Endothelial cell (in vitro differentiated cells): ENCODE results near the gene TGFBR3. TPM values are rescaled to one million over a fixed set of nuclear protein-coding genes. Genes with fewer than 3 reads are reported as not detected.

ENCODE experiments used
- DNase-seq: peaks from one replicate; pipeline ENCODE4 v3.0.0; 2021; ENCODE audit warnings: low spot score
- H3K27ac Mint-ChIP-seq: one replicate; pipeline ENCODE4 v1.8.0; 2021; ENCODE audit warnings: mixed read lengths, inconsistent platforms; ENCODE audit not compliant: unreplicated experiment
- H3K27me3 Mint-ChIP-seq: one replicate; pipeline ENCODE4 v1.8.0; 2021; ENCODE audit warnings: mild to moderate bottlenecking, moderate library complexity, mixed read lengths, inconsistent platforms; ENCODE audit not compliant: unreplicated experiment
- H3K36me3 Mint-ChIP-seq: one replicate; pipeline ENCODE4 v1.8.0; 2021; ENCODE audit warnings: mild to moderate bottlenecking, low read depth, mixed read lengths, inconsistent platforms; ENCODE audit not compliant: unreplicated experiment
- H3K4me1 Mint-ChIP-seq: one replicate; pipeline ENCODE4 v1.8.0; 2021; ENCODE audit warnings: mild to moderate bottlenecking, mixed read lengths, inconsistent platforms; ENCODE audit not compliant: unreplicated experiment
- H3K4me3 Mint-ChIP-seq: one replicate; pipeline ENCODE4 v1.8.0; 2021; ENCODE audit warnings: mild to moderate bottlenecking, mixed read lengths, inconsistent platforms; ENCODE audit not compliant: unreplicated experiment
- H3K9me3 Mint-ChIP-seq: one replicate; pipeline ENCODE4 v1.8.0; 2021; ENCODE audit warnings: mixed read lengths, inconsistent platforms; ENCODE audit not compliant: unreplicated experiment
- CTCF ChIP-seq: fragments of 200-600 bp; sonication (generic); IDR thresholded peaks from one replicate; pipeline ENCODE4 v1.5.0; 2021; ENCODE audit warnings: antibody characterized with exemption; ENCODE audit not compliant: unreplicated experiment
- total RNA-seq: library from RNA; stranded (reverse); fragmentation: NEBNext Ultra II Directional; extraction: Animal tissue kit (Norgen Biotek cat#: 25700); gene quantifications from one replicate; pipeline ENCODE4 v1.2.1, GENCODE V29; 2021; ENCODE audit not compliant: unreplicated experiment

Gene TGFBR3
- total RNA-seq, 1 donor from 2014 or later = 39.2 TPM

GRCh38 chr1:91870322-91870721, 15.6 kb downstream of the TGFBR3 start:
- DNase-seq = no peak
- no peak for TF ChIP-seq CTCF
- Mint-ChIP-seq H3K4me1 (no peaks in the 10 kb centered on the region), H3K4me3 (no peak overlapping the region), H3K27me3 (peaks cover 4% of the 10 kb centered on the region), H3K9me3 (no peaks in the 10 kb centered on the region), H3K36me3 (peaks cover 3% of the 10 kb centered on the region), H3K27ac (no peak overlapping the region)

GRCh38 chr1:91866425-91866824, 19.5 kb downstream of the TGFBR3 start:
- H3K36me3 Mint-ChIP-seq = no peaks in the 10 kb centered on the region
- DNase-seq = no peak
- H3K4me1 Mint-ChIP-seq = no peaks in the 10 kb centered on the region
- no peaks in the 10 kb centered on the region for H3K27me3 Mint-ChIP-seq
- H3K27ac Mint-ChIP-seq = no peak overlapping the region
- no peaks in the 10 kb centered on the region for H3K9me3 Mint-ChIP-seq
- TF ChIP-seq CTCF = no peak
- no peak overlapping the region for H3K4me3 Mint-ChIP-seq

- TF ChIP-seq CTCF = no peak
- no peak overlapping the region for H3K27ac Mint-ChIP-seq
- no peaks in the 10 kb centered on the region for H3K27me3 Mint-ChIP-seq
- H3K4me1 Mint-ChIP-seq = no peaks in the 10 kb centered on the region
- H3K9me3 Mint-ChIP-seq = no peaks in the 10 kb centered on the region
- H3K4me3 Mint-ChIP-seq = no peak overlapping the region
- peaks cover 7% of the 10 kb centered on the region for H3K36me3 Mint-ChIP-seq
- DNase-seq = no peak
These were observed 21.8 kb downstream of the TGFBR3 start for GRCh38 chr1:91864017-91864700.

- Mint-ChIP-seq H3K27me3 (no peaks in the 10 kb centered on the region), H3K27ac (no peak overlapping the region), H3K36me3 (peaks cover 7% of the 10 kb centered on the region), H3K4me1 (no peaks in the 10 kb centered on the region), H3K9me3 (no peaks in the 10 kb centered on the region), H3K4me3 (no peak overlapping the region)
- TF ChIP-seq CTCF = no peak
- no peak for DNase-seq
These were observed 22.5 kb downstream of the TGFBR3 start for GRCh38 chr1:91863498-91863897.

- Mint-ChIP-seq H3K36me3 (peaks cover 7% of the 10 kb centered on the region), H3K27ac (no peak overlapping the region), H3K9me3 (no peaks in the 10 kb centered on the region), H3K4me1 (no peaks in the 10 kb centered on the region), H3K27me3 (no peaks in the 10 kb centered on the region), H3K4me3 (no peak overlapping the region)
- no peak for DNase-seq
- no peak for TF ChIP-seq CTCF
These were observed 23.8 kb downstream of the TGFBR3 start for GRCh38 chr1:91862120-91862519.
